ENCODE measurements around the gene CDT1. TPM values are rescaled to one million over a fixed set of nuclear protein-coding genes. Genes with fewer than 3 reads are reported as not detected.

CDT1 gene
- total RNA-seq, 4 donors from 2014 or later = 2.9 to 14.7 (median 7.9) TPM

DNA sequence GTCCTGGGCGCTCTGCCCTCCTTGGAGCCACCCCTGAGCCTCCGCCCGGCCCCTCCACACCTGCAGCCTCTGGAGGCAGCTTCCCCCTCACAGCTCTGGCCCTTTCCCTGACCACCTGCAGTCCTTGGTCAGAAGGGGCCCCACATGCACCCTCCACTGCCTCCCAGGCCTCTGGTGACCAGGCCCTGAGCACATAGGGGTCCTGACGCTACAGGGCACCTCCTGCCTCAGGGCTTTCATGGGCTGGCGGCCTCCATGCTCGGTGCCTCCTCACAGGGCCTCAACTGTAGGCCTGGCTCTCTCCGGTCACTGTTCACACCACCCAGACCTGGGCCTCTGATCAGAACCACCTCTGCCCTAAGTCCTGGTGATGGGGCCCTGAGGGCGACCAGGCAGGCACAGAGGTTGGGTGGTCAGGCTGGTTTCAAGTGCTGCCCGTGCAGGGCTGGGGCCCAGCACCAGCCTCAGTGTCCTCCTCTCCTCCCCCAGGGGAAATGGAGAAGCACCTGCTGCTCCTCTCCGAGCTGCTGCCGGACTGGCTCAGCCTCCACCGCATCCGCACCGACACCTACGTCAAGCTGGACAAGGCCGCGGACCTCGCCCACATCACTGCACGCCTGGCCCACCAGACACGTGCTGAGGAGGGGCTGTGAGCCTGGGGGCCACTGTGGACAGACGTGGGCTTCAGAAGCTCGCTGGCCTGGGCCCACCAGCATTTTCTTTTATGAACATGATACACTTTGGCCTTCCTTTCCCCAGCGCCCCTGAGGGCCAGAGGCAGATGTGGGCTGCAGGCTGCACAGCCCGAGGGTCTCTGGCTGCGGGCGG is 4.3 kb downstream of the CDT1 start:
- no peak for TF ChIP-seq POLR2A (IDR thresholded peaks at IDR 0.05)
- TF ChIP-seq, protein P1, sequence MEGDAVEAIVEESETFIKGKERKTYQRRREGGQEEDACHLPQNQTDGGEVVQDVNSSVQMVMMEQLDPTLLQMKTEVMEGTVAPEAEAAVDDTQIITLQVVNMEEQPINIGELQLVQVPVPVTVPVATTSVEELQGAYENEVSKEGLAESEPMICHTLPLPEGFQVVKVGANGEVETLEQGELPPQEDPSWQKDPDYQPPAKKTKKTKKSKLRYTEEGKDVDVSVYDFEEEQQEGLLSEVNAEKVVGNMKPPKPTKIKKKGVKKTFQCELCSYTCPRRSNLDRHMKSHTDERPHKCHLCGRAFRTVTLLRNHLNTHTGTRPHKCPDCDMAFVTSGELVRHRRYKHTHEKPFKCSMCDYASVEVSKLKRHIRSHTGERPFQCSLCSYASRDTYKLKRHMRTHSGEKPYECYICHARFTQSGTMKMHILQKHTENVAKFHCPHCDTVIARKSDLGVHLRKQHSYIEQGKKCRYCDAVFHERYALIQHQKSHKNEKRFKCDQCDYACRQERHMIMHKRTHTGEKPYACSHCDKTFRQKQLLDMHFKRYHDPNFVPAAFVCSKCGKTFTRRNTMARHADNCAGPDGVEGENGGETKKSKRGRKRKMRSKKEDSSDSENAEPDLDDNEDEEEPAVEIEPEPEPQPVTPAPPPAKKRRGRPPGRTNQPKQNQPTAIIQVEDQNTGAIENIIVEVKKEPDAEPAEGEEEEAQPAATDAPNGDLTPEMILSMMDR (IDR thresholded peaks at IDR 0.05) = no peak
- H3K4me3 ChIP-seq (ENCODE audit: low read depth, poor library complexity, severe bottlenecking) = no peak overlapping the region
- DNase-seq (ENCODE audit: low spot score in 2 of 2) = no peak
- 89% methylated on average over 9 to 23 of the region's 26 CpGs for whole genome bisulfite sequencing, 2 donors
- intact Hi-C loops (cut with DNase I; ENCODE audit: low total_unique reads) = no loop called here

DNA sequence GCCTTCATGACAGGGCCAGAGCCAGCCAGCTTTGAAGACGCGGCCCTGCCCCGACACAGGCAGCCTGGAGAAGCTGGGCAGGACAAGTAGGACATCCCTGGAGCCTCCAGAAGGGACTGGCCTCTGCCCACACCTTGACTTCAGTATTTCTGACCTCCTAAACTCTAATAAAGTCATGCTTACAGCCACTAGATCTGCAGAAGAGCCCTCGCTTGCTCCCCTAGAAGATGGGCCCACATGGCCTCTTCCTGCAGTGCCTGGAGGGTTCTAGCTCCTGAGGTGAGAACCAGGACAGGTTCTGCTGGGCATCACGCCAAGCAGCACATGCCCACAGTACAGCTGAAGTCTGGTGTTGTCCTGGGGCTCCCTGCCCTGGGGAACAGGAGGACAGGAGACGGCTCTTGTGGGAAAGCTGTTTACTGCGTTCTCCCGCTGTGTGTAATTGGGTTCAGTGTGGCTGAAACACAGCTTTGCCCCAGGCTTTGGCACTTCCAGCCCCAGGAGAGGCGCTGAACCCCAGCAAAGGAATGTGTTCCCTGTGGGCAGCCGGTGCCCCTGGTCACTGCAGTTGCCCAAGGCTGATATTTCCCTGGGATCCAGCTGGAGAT is 5.6 kb downstream of the CDT1 start:
- H3K4me3 ChIP-seq (ENCODE audit: low read depth, poor library complexity, severe bottlenecking) = no peak overlapping the region
- intact Hi-C loops (cut with DNase I; ENCODE audit: low total_unique reads) = no loop called here
- TF ChIP-seq POLR2A (IDR thresholded peaks at IDR 0.05) = no peak
- TF ChIP-seq, protein P1 (IDR thresholded peaks at IDR 0.05) = no peak
- WGBS, 2 donors = 78 to 82% methylated on average over 9 to 10 of the region's 10 CpGs
- no peak for DNase-seq (ENCODE audit: low spot score in 2 of 2)

DNA sequence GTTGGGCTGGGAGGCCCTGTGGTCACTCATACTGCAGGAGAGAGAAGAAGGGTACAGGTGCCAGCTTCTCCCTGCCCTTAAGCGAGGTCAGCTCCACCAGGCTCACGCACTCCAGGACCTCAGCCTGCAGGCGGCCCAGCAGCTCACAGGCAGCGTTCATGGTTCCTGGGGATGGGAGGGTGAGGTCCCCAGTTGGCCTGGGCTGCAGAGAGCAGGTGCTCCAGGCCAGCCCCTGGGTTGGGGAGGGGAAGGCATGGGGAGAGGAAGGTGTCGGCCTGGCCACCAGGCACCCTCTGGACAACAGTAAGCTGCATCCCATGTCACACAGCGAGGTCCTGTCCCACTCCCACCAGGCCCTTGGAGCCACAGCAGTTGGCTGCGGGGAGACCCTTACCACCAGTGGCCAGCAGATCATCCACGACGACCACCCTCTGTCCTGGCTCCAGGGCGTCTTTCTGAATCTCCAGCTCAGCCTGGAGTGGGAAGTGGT is 6.1 kb downstream of the CDT1 start:
- no peak overlapping the region for H3K4me3 ChIP-seq (ENCODE audit: low read depth, poor library complexity, severe bottlenecking)
- no peak for TF ChIP-seq POLR2A (IDR thresholded peaks at IDR 0.05)
- TF ChIP-seq, protein P1 (IDR thresholded peaks at IDR 0.05) = no peak
- intact Hi-C loops (cut with DNase I; ENCODE audit: low total_unique reads) = loop anchor here (10.0 kb wide), 1 partner anchor 355 kb away; no protein-coding TSS in a partner anchor
- DNase-seq (ENCODE audit: low spot score in 2 of 2) = no peak
- WGBS, 2 donors = 69 to 82% methylated on average over 5 to 10 of the region's 10 CpGs

DNA sequence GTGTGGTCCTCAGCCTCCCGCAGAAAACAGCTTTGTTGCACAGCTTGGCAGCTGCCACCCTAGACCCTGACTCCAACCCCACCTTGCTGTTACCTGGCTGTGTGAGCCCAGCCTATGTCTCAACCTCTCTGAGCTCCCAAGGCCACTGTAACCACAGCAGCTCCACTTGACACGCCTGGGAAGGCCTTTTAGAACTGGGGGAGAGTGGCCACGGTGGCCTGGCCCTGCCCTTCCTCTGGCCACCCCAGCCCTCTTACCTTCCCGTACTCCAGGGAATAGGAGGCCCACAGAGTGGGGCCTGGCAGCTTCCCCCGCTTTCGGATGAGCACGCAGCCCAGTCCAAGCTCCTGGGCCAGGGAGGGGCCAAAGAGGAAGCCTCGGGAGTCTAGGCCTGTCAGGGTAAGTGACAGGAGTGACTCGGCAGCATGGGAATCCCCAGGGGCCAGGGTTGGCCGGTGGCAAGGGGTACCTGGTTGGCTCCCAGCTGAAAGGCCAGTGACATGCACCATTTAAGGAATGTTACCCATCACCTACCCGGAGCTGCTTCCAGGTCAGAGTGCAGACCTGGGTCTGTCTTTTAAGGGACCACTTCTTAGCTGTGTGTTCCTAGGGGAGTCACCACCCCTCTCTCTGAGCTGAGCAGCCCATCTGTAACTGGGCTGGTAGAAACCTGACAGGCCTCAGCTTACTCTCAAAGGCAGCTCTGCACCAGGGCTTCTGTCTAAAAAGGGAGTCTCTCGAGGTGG is 6.8 kb downstream of the CDT1 start:
- TF ChIP-seq, protein P1 (IDR thresholded peaks at IDR 0.05) = no peak
- TF ChIP-seq POLR2A (IDR thresholded peaks at IDR 0.05) = no peak
- H3K4me3 ChIP-seq (ENCODE audit: low read depth, poor library complexity, severe bottlenecking) = peak overlapping the region; percentile 64
- intact Hi-C loops (cut with DNase I; ENCODE audit: low total_unique reads) = loop anchor here (10.0 kb wide), 1 partner anchor 354 kb away; no protein-coding TSS in a partner anchor
- no peak for DNase-seq (ENCODE audit: low spot score in 2 of 2)
- WGBS, 2 donors = 23 to 29% methylated on average over 9 to 11 of the region's 12 CpGs

DNA sequence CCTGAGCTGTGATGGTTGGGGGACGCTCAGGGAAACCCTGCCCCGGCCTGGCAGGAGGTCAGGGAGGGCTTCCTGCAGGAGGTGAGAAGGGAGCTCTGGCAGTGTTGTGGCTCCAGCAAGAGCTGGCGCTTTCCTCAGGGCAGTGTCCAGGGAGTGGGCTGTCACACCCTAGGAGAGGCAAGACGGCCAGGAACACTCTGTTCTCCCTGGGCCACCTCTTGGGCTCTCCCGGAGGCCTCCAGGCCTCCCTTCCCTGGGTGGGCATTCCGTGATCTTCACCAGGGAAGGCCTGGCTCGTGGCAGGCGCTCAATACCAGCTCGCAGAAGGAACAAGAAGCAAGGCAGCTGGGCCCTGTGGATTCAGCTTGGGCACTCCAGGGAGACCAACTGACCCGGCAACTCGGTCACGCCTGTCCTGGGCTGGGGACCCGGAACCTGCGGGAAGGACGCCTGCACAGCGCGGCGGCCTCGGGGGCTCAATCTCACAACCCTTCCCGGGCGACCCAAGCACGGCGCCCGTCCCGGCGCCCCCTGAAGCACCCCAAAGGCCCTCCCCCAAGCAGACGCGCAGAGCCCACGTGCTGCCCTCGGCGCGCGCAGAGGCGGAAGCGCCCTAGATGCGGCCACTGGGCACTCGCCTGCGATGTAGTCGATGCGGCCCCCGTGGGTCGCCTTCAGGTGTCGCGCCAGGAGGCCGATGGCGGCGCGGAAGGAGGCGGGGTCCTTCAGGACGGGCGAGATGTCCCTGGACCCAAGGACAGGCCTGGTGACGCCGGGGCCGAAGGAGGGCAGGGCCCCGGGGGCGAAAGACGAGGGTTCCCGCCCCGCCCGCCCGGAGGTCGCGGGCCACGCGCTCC is 7.6 kb downstream of the CDT1 start:
- peak overlapping the region; percentile 64 for H3K4me3 ChIP-seq (ENCODE audit: low read depth, poor library complexity, severe bottlenecking)
- WGBS, 2 donors = 1 to 2% methylated on average over 24 to 65 of the region's 65 CpGs
- TF ChIP-seq, protein P1 (IDR thresholded peaks at IDR 0.05) = no peak
- peak in 1 of 2 donors; percentile 49 for TF ChIP-seq POLR2A (IDR thresholded peaks at IDR 0.05)
- intact Hi-C loops (cut with DNase I; ENCODE audit: low total_unique reads) = loop anchor here (10.0 kb wide), 1 partner anchor 354 kb away; no protein-coding TSS in a partner anchor
- peak; percentile 71 to 94 for DNase-seq (ENCODE audit: low spot score in 2 of 2)
